Ishikawa (cell line): ENCODE measurements around the gene ABL1.

Experiments used
- CREB1 ChIP-seq: IDR thresholded peaks from 2 replicates; pipeline ENCODE4 v1.6.1; 2012; ENCODE audit warnings: low read depth
- EGR1 ChIP-seq: IDR thresholded peaks from 2 replicates; pipeline ENCODE4 v1.6.1; 2012
- EP300 ChIP-seq: IDR thresholded peaks from 2 replicates; pipeline ENCODE4 v1.6.1; 2012; ENCODE audit warnings: borderline replicate concordance
- FOXM1 ChIP-seq: IDR thresholded peaks from 2 replicates; pipeline ENCODE4 v1.6.1; 2012; ENCODE audit warnings: low read depth, borderline replicate concordance
- RAD21 ChIP-seq: IDR thresholded peaks from 2 replicates; pipeline ENCODE4 v1.6.1; 2012; ENCODE audit warnings: low read depth
- REST ChIP-seq: IDR thresholded peaks from 2 replicates; pipeline ENCODE4 v1.6.1; 2012; ENCODE audit warnings: low read depth, mild to moderate bottlenecking
- TCF12 ChIP-seq: IDR thresholded peaks from 2 replicates; pipeline ENCODE4 v1.6.1; 2012; ENCODE audit warnings: low read depth
- YY1 ChIP-seq: IDR thresholded peaks from 2 replicates; pipeline ENCODE4 v1.6.1; 2012; ENCODE audit warnings: low read depth

GRCh38 chr9:130890870-130891687 is 56.0 kb downstream of the ABL1 start:
- TF ChIP-seq YY1, result no peak
- no peak for TF ChIP-seq REST
- TF ChIP-seq FOXM1, result no peak
- TF ChIP-seq RAD21, result no peak
- TF ChIP-seq CREB1, result no peak
- no peak for TF ChIP-seq EP300
- TF ChIP-seq EGR1, result no peak
- no peak for TF ChIP-seq TCF12
